ENCODE data around the gene DDX24. TPM values are rescaled to one million over a fixed set of nuclear protein-coding genes. Genes with fewer than 3 reads are reported as not detected.

Gene DDX24
- total RNA-seq, 1 experiment from 2014 or later = 67.7 TPM

DNA sequence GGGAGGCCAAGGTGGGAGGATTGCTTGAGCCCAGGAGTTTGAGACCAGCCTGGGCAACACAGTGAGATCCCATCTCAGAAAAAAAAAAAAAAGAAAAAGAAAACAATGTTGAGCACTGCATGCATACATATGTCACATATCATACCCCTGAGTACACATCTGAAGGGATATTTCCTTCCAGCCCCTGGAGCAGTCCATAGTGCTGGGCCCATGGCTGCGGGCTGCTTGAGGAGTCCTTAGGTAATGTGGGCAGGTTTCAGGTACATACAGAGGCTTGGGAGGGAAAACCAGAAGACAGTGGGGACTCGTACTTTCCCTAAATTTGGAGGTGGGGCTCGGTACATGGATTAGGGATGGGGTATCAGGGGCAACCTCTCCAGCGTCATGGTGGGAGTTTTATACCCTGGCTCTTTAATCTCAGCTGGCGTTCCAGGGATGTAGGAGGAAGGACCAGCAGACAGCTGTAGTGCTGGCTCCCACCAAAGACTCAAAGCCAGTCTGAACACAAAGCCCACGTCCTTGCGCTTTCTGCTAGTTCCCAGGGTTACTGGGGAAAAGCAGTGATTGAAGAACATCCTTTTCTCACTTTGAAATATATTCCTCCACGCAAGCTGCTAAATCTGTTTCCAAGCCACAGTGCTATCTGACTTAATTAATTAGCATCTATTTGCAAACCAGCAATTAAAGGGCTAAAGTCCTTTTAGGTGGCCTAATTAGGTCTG, 49.7 kb downstream of the DDX24 start:
- no peak for DNase-seq (ENCODE audit: low spot score)

DNA sequence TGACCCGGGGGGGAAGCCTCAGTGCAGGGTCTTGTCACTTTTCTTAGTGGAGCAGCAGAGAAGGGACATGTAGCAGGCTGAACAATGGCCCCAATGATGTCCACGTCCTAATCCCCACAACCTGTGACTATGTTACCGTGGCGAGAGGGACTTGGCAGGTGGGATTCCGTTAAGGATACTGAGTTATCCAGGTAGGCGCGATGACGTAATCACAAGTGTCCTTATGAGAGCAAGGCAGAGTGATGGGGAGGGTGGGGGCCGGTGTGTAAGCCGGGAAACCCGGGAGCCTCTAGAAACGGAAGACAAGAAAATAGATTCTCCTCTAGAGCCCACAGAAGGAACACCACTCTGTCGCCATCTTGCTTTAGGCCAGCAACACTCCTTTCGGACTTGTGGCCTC, 50.4 kb downstream of the DDX24 start:
- DNase-seq (ENCODE audit: low spot score) = no peak

DNA sequence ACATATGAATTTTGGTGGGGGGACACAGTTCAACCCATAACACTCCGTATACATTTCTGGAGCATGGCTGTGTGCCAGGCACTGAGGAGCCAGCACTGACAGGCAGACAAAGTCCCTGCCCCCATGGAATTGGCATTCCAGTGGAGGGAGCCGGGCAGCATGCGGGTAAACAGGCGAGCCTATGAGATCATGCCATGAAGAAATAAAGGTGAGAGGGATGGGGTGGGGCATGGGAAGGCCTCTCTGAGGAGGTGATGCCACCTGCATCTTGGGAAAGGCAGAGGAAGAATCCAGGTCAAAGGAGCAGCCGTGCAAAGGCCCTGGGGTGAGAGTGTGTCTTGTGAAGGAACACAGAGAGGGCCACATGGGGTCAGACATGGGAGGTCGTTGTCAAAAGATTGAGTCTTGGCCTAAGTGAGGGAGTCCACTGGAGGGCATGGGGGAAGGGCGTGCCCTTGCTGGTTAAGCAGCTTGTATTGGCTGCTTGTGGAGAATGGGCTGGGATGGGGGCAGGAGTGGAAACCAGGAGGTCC, 51.3 kb downstream of the DDX24 start:
- peak; percentile 43 for DNase-seq (ENCODE audit: low spot score)

DNA sequence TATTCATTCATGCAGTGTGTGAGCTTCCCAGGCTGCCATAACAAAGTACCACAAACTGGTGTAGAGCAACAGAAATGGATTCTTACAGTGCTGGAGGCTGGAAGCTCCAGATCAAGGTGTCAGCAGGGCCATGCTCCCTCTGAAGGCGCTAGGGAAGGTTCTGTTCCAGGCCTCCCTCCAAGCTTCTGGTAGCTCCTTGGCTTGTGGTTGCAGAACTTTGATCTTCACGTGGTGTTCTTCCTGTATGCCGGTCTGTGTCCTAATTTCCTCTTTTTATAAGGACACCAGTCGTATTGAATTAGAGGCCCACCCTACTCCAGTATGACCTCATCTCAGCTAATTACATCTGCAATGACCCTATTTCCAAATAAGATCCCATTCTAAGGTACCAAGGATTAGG, 51.7 kb downstream of the DDX24 start:
- no peak for DNase-seq (ENCODE audit: low spot score)

DNA sequence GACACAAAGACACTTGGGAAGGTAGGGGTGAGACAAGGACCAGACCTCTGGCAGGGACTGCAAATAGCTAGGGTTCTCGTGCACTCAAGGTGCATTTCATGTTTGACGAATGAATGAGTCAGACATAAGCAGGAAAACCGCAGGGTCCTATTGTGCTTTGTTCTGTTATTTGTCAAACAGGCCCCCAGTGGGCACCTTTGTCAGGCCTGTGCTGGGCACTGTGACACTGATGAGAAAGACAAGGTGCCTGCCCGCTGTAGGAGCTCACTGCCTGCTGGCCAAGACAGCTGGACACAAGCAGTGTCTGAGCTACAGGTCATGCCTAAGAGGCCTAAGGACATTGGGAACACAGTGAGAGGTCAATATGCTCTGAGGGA, 52.6 kb downstream of the DDX24 start:
- DNase-seq (ENCODE audit: low spot score) = peak; percentile 57

DNA sequence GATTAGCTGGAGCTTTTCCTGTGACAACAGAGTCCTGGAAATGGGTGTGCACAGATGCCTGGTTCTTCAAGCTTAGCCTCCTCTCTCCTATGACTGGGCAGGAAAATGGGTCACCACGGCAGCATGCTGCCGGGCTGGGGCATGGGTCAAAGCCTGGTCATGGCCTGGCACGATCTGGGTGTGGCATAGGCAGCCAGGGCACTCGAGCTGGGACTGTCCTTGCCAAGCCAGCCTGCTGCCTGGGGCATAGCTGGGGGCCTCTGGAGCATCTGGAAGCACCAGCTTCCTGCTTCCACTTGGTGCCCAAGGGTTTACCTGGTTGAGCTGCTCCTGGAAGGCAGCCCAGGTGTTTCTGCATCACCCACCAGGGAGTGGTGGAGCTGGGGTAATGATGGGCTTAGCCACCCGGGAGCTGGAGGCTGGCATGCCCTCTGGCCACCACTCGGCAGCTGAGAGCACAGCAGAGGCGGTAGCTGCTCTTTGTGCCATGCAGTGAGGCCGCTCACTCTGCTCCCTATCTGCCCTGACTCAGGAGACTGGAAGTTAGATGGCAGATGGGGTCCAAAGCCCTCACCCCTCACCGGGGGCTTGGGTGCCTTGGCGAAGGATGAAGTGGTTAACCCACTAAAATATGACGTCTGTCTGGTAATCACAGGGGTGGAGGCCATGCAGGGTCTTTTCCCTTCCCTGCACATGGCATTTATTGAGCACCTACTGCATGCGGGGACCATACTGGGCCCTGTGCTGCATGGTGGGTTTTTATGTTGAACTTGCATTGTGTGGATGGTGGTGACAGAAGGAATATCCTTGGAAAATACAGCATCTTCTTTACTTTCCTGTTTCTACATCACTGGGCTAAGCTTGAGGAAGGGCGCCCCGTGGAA, 53.2 kb downstream of the DDX24 start:
- peak; percentile 24 for DNase-seq (ENCODE audit: low spot score)

DNA sequence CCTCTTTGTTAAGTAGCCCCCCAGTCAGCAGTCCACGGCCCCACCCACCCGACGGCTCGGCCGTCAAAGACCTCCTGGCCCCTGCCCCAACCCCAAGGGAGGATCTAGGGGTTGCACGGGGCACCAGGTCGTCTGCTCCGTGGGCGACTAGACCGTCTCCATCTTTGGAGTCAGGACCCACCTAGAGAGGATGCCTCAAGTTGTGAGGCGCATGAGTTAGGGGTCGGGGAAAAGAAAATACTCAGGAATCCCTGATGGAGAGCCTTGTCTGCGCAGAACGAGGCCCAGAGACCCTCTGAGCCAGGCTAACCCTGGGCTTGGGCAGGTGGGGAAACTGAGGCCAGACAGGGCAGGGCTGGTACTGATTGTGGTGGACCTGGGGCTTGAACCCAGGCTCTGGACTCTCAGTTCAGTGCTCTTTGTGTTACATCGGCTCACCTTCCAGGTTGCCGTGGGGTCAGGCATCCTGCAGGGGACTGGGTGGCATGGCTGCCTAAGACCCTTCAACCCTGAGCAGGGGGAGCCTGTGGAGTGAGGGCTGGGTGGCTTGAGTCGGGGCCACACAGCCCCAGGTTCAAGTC, 54.0 kb downstream of the DDX24 start:
- no peak for DNase-seq (ENCODE audit: low spot score)

DNA sequence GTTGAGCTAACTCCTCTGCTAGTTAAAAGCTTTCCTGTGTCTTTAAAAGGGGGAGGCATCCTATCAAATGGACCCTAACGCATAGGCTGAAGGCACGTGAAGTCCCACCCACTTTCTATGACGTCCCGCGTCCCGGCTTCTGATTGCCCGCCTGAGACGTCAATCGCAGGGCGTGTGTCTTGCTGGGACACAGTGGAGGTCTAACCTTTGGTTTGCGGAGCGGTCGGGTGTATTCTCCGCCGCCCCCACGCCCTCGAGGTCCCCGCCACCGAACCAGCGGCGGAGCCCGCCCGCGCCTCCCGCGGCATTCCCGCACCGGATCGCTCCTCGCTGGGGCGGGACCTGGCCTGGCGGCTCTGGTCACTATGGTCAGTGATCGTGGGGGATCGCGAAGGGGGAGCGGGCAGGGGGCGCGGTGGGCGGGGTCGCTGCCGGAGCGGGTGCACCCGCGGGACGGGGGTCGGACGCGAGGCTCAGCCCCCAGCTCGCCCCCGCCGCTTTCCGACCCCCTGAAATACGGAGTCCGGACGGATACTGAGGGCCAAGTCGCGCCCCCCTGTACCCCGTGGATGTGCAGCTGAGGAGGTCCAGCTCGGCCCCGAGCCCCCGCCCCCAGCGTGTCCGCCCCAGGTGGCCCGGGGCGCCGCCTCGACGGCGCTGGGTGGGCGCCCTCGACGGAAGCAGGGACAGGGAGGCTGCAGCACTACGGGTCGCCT, 54.7 kb downstream of the DDX24 start, which contains the start of gene OTUB2:
Gene OTUB2, plus strand, starts transcription at position 168 of the 716 bp plus-strand sequence. Its CDS starts 198 bp downstream, at position 366.
- DNase-seq (ENCODE audit: low spot score) = peak; percentile 96

DNA sequence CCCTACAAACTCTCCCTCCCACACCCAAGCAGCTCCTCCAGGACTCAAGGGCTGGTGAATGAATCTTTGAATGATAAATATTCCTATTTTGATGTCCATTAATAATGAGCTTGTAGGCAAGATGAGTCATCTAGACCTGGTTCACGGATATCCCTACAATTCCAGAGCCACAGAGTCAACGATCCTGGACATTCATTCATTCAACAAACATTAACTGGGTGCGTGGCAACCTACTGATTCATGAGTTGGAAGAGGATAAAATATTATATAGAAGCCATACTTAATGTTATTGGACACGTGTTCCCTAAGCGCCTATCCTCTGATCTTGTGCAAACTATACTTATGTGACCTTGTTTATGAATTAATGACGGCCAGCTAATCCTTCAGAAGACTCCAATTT, 55.3 kb downstream of the DDX24 start:
- no peak for DNase-seq (ENCODE audit: low spot score)

DNA sequence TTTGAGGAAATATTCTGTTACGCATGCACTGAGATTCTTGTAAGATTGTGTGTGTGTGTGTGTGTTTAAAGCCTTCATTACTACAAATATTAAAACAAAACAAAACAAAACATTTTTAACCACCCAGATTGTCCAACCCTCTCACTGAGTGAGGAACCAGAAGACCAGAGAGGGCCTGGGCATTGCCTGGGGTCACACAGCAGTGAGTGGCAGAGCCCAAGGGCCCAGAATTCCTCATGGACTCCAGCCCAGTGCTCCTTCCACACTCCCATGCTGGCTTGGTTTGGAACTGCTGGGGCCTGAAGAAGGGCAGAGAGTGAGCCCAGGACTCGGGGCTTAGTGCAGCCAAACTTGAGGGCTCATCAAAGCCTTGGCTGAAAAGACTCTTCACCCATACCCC, 56.5 kb downstream of the DDX24 start:
- DNase-seq (ENCODE audit: low spot score) = no peak

DNA sequence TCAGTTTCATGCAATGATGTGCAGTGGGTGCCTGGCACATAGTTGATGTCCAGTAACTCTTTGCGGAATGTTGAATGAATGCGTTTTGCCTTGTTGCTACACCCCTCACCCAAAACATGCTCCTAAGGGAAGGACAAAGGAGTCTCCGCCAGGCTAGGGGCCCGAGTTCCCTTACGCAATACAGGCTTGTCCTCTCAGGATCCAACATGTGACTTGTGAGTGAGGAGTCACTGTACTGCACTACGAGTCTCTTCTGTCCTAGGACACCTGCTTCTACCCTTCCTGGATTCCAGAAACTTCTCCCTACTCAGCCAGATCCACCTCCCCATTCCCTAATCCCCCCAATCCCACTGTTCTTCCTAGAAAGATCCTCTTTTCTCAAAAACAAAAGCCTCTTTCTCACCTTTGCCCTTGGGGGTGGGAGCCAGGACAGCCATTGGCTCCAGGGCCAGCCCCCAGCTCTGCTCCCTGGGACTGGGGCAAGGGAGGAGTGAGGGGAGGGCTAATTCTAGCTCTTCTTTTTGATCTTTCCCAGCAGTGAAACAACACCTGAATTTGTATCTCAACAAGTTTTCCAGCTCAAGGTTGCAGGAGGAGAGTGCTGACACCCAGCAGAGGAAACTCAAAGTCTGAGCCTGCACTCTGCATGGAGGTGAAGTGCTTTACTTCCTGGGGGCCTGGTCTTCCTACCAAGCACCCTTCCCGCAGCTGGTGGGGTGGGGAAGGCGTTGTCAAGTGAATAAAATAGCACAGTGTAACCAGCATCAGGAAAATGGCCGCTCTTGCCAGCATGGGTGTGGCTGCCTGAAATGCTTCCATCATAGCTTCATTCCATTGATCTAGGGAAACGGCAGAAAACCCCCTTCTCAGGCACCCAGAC, 58.2 kb downstream of the DDX24 start:
- no peak for DNase-seq (ENCODE audit: low spot score)

DNA sequence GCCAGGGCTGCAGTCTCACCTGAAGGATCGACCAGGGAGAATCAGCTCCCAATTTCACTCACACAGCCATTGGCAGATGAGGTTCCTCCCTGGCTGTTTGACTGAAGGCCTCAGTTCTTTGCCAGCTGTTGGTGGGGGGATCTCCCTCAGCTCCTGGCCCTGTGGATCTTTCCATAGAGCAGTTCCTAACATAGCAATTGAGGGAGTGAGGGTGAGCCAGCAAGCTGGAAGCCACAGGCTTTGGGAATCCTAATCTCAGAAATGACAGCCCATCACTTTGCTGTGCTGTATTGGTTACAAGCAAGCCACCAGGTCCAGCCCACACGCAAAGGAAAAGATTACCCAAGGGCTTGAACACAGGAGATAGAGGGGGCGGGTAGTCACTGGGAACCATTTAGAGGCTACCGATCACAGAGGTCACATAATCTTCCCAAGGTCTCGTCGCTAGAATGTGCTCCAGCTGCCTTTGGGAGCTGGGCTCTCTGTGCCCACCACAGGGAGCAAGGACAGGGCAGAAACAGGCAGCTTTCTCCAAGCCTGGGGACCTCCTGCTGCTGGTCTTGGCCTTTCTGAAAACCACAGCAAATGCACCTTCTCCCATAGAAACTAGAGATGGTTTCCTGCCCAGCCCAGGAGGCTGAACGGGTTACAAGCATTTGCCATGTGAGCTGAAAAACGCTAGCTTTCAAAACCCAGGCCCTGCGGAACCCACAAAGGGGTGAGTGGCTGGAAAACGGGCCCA, 59.4 kb downstream of the DDX24 start:
- DNase-seq (ENCODE audit: low spot score) = no peak

DNA sequence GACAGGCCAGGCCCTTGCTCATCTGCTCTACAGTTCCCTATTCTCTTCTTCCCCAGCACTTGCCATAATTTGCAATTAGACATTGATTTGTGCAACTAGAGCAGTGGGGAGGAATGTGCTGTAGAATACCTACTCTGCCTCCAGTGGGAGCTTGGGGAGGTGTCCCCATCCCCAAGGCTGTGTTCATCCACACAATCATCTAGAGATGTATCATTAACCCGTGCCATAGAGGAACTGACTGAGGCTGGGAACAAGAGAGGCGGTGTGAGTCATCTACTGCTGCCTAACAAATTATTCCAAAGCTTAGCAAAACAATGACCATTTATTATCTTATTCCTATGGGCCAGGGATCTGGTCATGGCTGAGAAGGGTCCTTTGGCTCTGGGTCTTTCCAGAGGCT, 60.0 kb downstream of the DDX24 start:
- no peak for DNase-seq (ENCODE audit: low spot score)

DNA sequence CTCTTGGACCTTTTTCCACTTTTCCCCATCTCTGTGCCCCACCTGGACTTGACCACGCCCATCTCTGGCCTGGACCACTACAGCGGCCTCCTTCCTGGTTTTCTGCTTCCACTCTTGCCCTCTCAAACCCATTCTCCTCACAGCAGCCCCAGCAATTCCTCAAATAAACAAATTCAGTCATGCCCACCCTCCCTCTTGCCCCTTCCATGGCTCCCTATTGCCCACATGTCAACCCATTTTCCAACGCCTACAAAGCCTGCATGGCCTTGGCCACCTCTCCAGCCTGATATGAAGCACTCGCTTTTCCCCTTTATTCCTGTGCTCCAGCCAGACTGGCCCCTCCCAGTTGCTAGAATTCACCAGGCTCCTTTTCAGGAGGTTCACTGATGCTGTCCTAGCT, 60.7 kb downstream of the DDX24 start:
- DNase-seq (ENCODE audit: low spot score) = no peak

DNA sequence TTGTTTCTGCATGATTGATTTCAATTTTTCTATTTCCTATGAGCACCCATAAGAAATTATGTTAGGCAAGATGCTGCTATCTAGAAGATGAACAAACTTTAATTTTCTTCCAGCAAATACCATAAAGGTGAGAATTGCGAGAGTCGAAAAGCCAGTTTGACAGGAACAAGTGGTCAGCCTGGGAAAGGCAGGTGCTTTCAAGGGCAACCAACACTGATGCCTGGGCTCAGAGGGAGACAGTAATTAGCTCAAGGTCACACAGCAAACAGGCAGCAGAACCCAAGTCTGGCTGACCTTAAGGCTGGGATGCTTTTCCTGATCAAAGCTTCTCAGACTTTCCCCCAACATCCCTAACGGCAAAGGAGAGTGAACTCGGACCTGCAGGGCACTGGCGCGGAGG, 61.7 kb downstream of the DDX24 start:
- peak; percentile 20 for DNase-seq (ENCODE audit: low spot score)

DNA sequence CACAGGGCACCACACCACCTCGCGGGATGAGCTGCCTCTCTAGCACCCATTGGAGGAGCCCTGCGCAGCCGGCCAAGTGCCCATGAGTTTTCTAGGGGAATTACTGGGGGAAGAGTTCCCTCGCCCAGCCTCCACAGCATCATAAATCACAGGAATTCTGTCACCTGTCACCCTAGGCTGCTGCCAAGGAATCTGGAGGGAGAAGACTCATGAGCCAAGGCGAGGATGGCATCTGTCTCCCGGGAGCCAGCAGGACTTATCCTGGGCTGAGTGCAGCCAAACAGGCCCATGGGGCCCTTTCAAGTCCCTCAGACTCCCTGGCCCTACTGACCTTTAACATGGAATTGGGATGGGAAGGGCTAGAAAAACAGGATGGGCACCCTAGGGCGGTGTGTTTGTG, 62.7 kb downstream of the DDX24 start:
- DNase-seq (ENCODE audit: low spot score) = no peak

DNA sequence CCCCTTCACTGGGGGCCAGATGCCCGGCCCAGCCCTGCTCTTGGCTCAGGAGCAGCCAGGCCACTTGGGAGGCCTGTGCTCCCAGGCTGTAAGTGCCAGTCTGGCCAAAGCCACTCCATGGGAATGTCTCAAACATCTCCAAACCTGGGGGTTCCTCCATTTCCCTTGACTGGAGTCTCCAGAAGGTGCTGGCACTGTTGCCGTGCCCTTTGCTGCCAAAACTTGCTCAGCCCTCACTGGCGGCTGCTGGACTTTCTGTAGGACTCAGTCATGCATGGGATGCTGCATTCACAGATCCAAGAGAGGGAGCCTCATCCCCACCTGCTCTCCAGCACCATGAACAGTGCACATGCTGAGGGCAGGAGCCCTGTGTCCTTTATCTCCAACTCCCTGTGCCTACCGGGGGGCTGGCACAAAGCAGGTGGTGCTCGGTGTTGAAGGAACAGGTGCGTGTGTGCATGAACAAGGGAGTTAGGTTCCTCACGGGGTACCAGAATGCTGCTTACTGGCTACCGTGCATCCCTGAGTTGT, 64.5 kb downstream of the DDX24 start:
- DNase-seq (ENCODE audit: low spot score) = no peak

DNA sequence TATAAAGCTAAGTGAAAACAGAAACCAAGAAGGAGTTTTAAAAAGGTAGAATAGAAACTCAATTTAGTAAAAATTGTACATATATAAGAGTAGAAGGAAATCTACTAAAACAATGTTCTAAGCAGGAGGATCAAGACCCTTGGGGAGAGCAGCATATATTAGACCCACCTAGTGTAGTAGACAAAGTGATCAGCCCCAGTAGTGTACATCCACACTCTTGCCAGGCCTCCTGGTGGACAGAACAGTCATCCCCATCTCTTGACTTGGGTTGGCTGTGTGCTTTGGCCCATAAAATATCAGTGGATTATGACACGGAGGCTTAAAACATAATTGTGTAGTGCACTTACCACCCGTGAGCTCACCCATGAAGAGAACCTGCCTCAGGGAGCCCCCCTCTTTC, 65.8 kb downstream of the DDX24 start:
- no peak for DNase-seq (ENCODE audit: low spot score)

DNA sequence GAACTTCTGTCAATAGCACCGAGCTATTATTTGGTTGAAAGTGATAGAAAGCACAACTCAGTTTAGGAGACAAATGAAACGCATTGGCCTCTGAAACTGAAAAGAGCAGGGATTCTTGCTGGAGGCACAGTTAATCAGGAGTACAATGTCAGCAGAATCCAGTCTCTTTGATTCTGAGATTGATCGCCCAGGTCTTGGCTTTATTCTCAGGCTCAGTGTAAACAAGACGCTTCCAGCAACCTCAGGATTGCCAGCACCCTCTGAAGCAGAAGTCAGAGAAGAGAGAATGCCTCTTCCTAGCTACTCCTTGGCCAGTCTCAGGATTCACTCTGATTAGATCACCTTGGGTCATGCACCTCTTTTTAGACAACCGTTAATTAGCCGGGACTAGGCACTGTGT, 66.6 kb downstream of the DDX24 start:
- DNase-seq (ENCODE audit: low spot score) = no peak

DNA sequence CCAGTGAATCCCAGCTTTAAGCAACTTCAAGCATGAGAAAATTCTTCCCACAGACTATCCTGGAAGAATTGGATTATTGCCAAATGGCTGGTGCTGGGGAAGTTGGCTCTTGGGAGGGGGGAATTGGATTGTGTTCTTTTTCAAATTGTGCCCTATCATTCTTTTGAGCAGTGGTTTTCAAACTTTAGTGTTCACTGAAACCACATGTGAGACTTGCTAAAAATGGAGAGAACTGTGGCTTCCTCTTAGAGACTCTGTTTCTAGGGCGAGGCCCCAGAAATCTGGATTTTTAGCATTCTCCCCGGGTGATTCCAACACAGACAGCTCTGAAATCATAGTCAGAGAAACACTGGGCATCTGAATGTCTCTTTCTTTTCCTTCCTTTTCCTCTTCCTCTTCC, 69.2 kb downstream of the DDX24 start:
- no peak for DNase-seq (ENCODE audit: low spot score)

Data from HT-29 (cell line).